Measurements from ENCODE around the gene MAP2. TPM values are rescaled to one million over a fixed set of nuclear protein-coding genes. Genes with fewer than 3 reads are reported as not detected.

MAP2 gene
- total RNA-seq, 1 donor from 2014 or later: 1.9 TPM

DNA sequence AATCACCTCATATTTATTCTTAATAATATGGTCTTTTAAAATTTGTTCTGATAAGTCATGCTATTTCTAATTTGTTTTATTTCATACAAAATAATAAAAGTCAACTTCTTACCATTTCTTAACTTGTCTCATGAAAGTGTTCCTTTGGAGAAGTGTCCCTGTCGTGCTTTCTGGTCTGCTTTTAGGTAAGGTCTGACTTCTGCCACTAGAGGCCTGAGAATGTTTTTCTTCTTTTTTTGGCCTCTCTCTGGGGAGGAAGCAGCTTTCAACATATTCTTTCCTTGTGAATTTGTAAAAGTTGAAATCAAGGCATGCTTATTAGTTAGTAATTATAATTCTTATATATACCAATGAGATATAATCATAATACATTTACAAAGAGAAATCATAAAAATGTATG, 39.4 kb downstream of the MAP2 start:
- Mint-ChIP-seq H3K4me3 (no peak overlapping the region), H3K36me3 (ENCODE audit: low read depth) (no peaks in the 10 kb centered on the region), H3K9me3 (no peaks in the 10 kb centered on the region), H3K27ac (no peak overlapping the region), H3K4me1 (no peaks in the 10 kb centered on the region), H3K27me3 (no peaks in the 10 kb centered on the region)
- ChIA-PET CTCF (interaction anchor here (1.2 kb wide), 1 partner anchor 92 kb away, joined by 3 read pairs; no protein-coding TSS in a partner anchor), POLR2A (no interaction called here)
- TF ChIP-seq, protein P1, sequence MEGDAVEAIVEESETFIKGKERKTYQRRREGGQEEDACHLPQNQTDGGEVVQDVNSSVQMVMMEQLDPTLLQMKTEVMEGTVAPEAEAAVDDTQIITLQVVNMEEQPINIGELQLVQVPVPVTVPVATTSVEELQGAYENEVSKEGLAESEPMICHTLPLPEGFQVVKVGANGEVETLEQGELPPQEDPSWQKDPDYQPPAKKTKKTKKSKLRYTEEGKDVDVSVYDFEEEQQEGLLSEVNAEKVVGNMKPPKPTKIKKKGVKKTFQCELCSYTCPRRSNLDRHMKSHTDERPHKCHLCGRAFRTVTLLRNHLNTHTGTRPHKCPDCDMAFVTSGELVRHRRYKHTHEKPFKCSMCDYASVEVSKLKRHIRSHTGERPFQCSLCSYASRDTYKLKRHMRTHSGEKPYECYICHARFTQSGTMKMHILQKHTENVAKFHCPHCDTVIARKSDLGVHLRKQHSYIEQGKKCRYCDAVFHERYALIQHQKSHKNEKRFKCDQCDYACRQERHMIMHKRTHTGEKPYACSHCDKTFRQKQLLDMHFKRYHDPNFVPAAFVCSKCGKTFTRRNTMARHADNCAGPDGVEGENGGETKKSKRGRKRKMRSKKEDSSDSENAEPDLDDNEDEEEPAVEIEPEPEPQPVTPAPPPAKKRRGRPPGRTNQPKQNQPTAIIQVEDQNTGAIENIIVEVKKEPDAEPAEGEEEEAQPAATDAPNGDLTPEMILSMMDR (IDR thresholded peaks at IDR 0.05): no peak
- intact Hi-C loops (cut with micrococcal nuclease): no loop called here
- ATAC-seq (ENCODE audit: low read depth) (no peak), DNase-seq (no peak)

DNA sequence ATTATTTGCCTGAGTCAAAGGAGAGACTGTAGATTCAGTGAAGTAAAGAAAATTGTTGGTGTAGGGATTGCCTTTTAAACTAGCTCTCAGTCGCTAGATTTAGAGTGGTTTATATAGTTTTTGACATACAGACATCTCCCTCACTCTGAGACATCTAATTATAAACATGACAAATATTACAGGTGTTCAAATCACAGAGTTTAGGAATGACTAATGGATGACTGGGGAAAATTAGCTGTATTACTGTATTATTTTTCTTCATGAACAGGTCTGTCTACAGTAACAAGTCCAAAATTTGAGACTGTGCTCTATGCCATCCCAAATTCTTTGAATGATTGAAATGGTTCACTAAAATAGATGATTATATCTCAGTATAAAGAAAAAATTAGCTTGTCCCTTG, 40.0 kb downstream of the MAP2 start:
- Mint-ChIP-seq H3K27me3 (no peaks in the 10 kb centered on the region), H3K27ac (no peak overlapping the region), H3K36me3 (ENCODE audit: low read depth) (no peaks in the 10 kb centered on the region), H3K9me3 (no peaks in the 10 kb centered on the region), H3K4me3 (no peak overlapping the region), H3K4me1 (no peaks in the 10 kb centered on the region)
- intact Hi-C loops (cut with micrococcal nuclease): no loop called here
- no peak for ATAC-seq (ENCODE audit: low read depth)
- DNase-seq: no peak
- TF ChIP-seq, protein P1 (IDR thresholded peaks at IDR 0.05): no peak
- CTCF ChIA-PET: interaction anchor here (0.8 to 1.2 kb wide), 3 partner anchors 39 to 91 kb away, joined by 3 read pairs; no protein-coding TSS in a partner anchor
- POLR2A ChIA-PET: no interaction called here

- Mint-ChIP-seq H3K27me3 (no peaks in the 10 kb centered on the region), H3K4me1 (no peaks in the 10 kb centered on the region), H3K9me3 (no peaks in the 10 kb centered on the region), H3K36me3 (ENCODE audit: low read depth) (no peaks in the 10 kb centered on the region), H3K27ac (no peak overlapping the region), H3K4me3 (no peak overlapping the region)
- CTCF ChIA-PET: no interaction called here
- DNase-seq (no peak), ATAC-seq (ENCODE audit: low read depth) (no peak)
- intact Hi-C loops (cut with micrococcal nuclease): no loop called here
- POLR2A ChIA-PET: no interaction called here
- TF ChIP-seq, protein P1 (IDR thresholded peaks at IDR 0.05): no peak
Measured at GRCh38 chr2:209468846-209469245, 45.0 kb downstream of the MAP2 start.

DNA sequence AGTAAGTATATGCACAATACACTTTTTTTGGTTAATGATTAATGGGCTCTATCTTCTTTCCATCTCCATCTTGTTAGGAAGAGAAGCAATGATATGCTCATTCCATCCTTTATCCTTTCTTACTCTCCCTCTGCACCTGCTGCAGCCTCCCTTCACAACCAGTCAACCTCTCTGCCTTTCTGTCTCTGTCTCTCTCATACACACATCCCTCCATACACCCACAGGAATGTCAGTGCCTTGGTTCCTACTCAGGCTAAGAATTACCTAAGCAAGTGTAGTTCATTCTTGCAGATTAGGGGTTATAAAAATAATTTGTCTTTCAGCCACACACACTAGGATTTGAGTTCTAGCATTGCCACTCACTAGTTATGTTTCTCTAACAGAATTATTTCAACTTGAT, 45.6 kb downstream of the MAP2 start:
- Mint-ChIP-seq H3K9me3 (no peaks in the 10 kb centered on the region), H3K36me3 (ENCODE audit: low read depth) (no peaks in the 10 kb centered on the region), H3K4me3 (no peak overlapping the region), H3K27ac (no peak overlapping the region), H3K27me3 (no peaks in the 10 kb centered on the region), H3K4me1 (no peaks in the 10 kb centered on the region)
- TF ChIP-seq, protein P1 (IDR thresholded peaks at IDR 0.05): no peak
- DNase-seq: no peak
- ChIA-PET POLR2A (no interaction called here), CTCF (no interaction called here)
- intact Hi-C loops (cut with micrococcal nuclease): no loop called here
- ATAC-seq (ENCODE audit: low read depth): no peak

DNA sequence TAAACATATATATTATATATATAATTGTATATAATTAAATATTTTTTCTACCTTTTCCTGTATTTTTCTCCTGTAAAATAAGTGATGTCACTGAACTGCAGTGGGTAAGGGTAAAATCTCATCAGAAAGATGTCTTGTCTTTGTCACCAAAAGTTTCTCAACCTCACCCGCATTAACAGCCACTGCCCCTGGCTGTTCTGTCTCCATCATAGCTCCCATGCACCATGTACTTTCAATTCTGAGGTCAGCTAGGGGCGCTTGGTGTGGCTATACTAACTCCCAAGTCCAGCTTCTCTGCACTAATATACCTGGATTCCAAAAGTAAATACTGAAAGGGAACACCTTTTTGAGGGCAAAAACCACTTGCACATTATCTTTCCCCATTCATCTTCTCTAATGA, 46.6 kb downstream of the MAP2 start:
- Mint-ChIP-seq H3K36me3 (ENCODE audit: low read depth) (no peaks in the 10 kb centered on the region), H3K4me3 (no peak overlapping the region), H3K27ac (no peak overlapping the region), H3K4me1 (no peaks in the 10 kb centered on the region), H3K27me3 (no peaks in the 10 kb centered on the region), H3K9me3 (no peaks in the 10 kb centered on the region)
- TF ChIP-seq, protein P1 (IDR thresholded peaks at IDR 0.05): no peak
- intact Hi-C loops (cut with micrococcal nuclease): no loop called here
- ATAC-seq (ENCODE audit: low read depth) (no peak), DNase-seq (no peak)
- ChIA-PET POLR2A (no interaction called here), CTCF (no interaction called here)
